Fibroblast of the conjunctiva (primary cell): Measurements from ENCODE around the gene SLC2A13.
"Not testable (repeated sequence)": the region's sequence is repeated elsewhere in the genome, so short reads cannot be mapped to it uniquely, and the experiment has no call there.

Experiments used
- DNase-seq: peaks from one replicate; pipeline ENCODE4 v3.0.0-alpha.2; 2010; ENCODE audit warnings: low read depth

The SLC2A13 gene

GRCh38 chr12:39867631-39868327 lies 238.1 kb downstream of the SLC2A13 start:
- no peak for DNase-seq

GRCh38 chr12:39866135-39866534 lies 239.7 kb downstream of the SLC2A13 start:
- no peak for DNase-seq

GRCh38 chr12:39860695-39861094 lies 245.2 kb downstream of the SLC2A13 start:
- DNase-seq, result no peak

GRCh38 chr12:39853003-39853402 lies 252.9 kb downstream of the SLC2A13 start:
- no peak for DNase-seq

- DNase-seq, result no peak
Measured at GRCh38 chr12:39852346-39852745, 253.5 kb downstream of the SLC2A13 start.

GRCh38 chr12:39848218-39848617 lies 257.7 kb downstream of the SLC2A13 start:
- DNase-seq, result not testable (repeated sequence)

- DNase-seq, result peak; percentile 0
Measured at GRCh38 chr12:39846971-39847650, 258.8 kb downstream of the SLC2A13 start.

GRCh38 chr12:39846304-39846703 lies 259.6 kb downstream of the SLC2A13 start:
- no peak for DNase-seq

GRCh38 chr12:39840422-39840821 lies 265.5 kb downstream of the SLC2A13 start:
- DNase-seq, result no peak

GRCh38 chr12:39839072-39839471 lies 266.8 kb downstream of the SLC2A13 start:
- DNase-seq, result no peak

- no peak for DNase-seq
Measured at GRCh38 chr12:39835517-39836489, 270.1 kb downstream of the SLC2A13 start.

- no peak for DNase-seq
Measured at GRCh38 chr12:39831587-39832315, 274.1 kb downstream of the SLC2A13 start.

GRCh38 chr12:39830852-39831520 lies 274.9 kb downstream of the SLC2A13 start:
- no peak for DNase-seq

- DNase-seq, result no peak
Measured at GRCh38 chr12:39830171-39830570, 275.7 kb downstream of the SLC2A13 start.

- no peak for DNase-seq
Measured at GRCh38 chr12:39824505-39825212, 281.2 kb downstream of the SLC2A13 start.

- no peak for DNase-seq
Measured at GRCh38 chr12:39816671-39817185, 289.2 kb downstream of the SLC2A13 start.

- no peak for DNase-seq
Measured at GRCh38 chr12:39815746-39816145, 290.1 kb downstream of the SLC2A13 start.

- DNase-seq, result no peak
Measured at GRCh38 chr12:39814626-39815025, 291.3 kb downstream of the SLC2A13 start.

- peak; percentile 23 for DNase-seq
Measured at GRCh38 chr12:39813776-39814175, 292.1 kb downstream of the SLC2A13 start.

GRCh38 chr12:39812456-39812855 lies 293.4 kb downstream of the SLC2A13 start:
- not testable (repeated sequence) for DNase-seq
